ENCODE results near the gene DMGDH. TPM values are rescaled to one million over a fixed set of nuclear protein-coding genes. Genes with fewer than 3 reads are reported as not detected.

Gene DMGDH
- total RNA-seq, 6 experiments from 2014 or later = 55.7 to 128 (median 83.5) TPM

- intact Hi-C loops (cut with DNase I) = no loop called here
- H3K36me3 ChIP-seq = no peaks in the 10 kb centered on the region
- TF ChIP-seq CTCF (IDR thresholded peaks at IDR 0.05) = no peak
- TF ChIP-seq POLR2A (IDR thresholded peaks at IDR 0.05) = no peak
- no peak overlapping the region for H3K4me3 ChIP-seq
- no peak overlapping the region for H3K27ac ChIP-seq
- no peak for DNase-seq
- no peaks in the 10 kb centered on the region for H3K9me3 ChIP-seq
- H3K27me3 ChIP-seq = no peaks in the 10 kb centered on the region
- peaks cover 0 to 29% (median 10%) of the 10 kb centered on the region in 4 donors for H3K4me1 ChIP-seq
- WGBS (ENCODE audit: insufficient coverage, low coverage, low lambda C conversion rate, missing lambda C conversion rate) = 68% methylated on average over 2 of the region's 2 CpGs
- ATAC-seq = no peak
Observed at GRCh38 chr5:79105868-79106267, 36.4 kb upstream of the DMGDH start.

- Histone ChIP-seq H3K9me3 (no peaks in the 10 kb centered on the region), H3K36me3 (peaks cover 0 to 3% (median 0%) of the 10 kb centered on the region in 4 donors), H3K27me3 (no peaks in the 10 kb centered on the region), H3K27ac (peak overlapping the region in 2 of 3 donors; percentile 16 to 73), H3K4me3 (no peak overlapping the region), H3K4me1 (peaks cover 0 to 25% (median 10%) of the 10 kb centered on the region in 4 donors)
- TF ChIP-seq POLR2A (IDR thresholded peaks at IDR 0.05) (no peak), CTCF (IDR thresholded peaks at IDR 0.05) (no peak)
- ATAC-seq = peak; percentile 83 to 95 (median 94)
- intact Hi-C loops (cut with DNase I) = no loop called here
- peak in 1 of 3 donors; percentile 84 for DNase-seq
- 30% methylated on average over 3 of the region's 3 CpGs for WGBS (ENCODE audit: insufficient coverage, low coverage, low lambda C conversion rate, missing lambda C conversion rate)
Observed at GRCh38 chr5:79093762-79094161, 24.3 kb upstream of the DMGDH start.

- Histone ChIP-seq H3K36me3 (peaks cover 0 to 12% (median 4%) of the 10 kb centered on the region in 4 donors), H3K27me3 (no peaks in the 10 kb centered on the region), H3K4me3 (no peak overlapping the region), H3K4me1 (peaks cover 0 to 25% (median 10%) of the 10 kb centered on the region in 4 donors), H3K27ac (peak overlapping the region in 1 of 3 donors; percentile 73), H3K9me3 (no peaks in the 10 kb centered on the region)
- ATAC-seq = peak; percentile 59 to 83 (median 64)
- TF ChIP-seq CTCF (IDR thresholded peaks at IDR 0.05) (no peak), POLR2A (IDR thresholded peaks at IDR 0.05) (no peak)
- intact Hi-C loops (cut with DNase I) = no loop called here
- 41% methylated on average over 3 of the region's 3 CpGs for WGBS (ENCODE audit: insufficient coverage, low coverage, low lambda C conversion rate, missing lambda C conversion rate)
- DNase-seq = no peak
Observed at GRCh38 chr5:79091064-79091463, 21.6 kb upstream of the DMGDH start.

- no peak for ATAC-seq
- Histone ChIP-seq H3K36me3 (peaks cover 0 to 27% (median 6%) of the 10 kb centered on the region in 4 donors), H3K27ac (no peak overlapping the region), H3K27me3 (no peaks in the 10 kb centered on the region), H3K4me1 (peaks cover 0 to 19% (median 8%) of the 10 kb centered on the region in 4 donors), H3K4me3 (no peak overlapping the region), H3K9me3 (no peaks in the 10 kb centered on the region)
- DNase-seq = no peak
- TF ChIP-seq CTCF (IDR thresholded peaks at IDR 0.05) = no peak
- TF ChIP-seq POLR2A (IDR thresholded peaks at IDR 0.05) = no peak
- intact Hi-C loops (cut with DNase I) = no loop called here
- 74% methylated on average over 3 of the region's 4 CpGs for WGBS (ENCODE audit: insufficient coverage, low coverage, low lambda C conversion rate, missing lambda C conversion rate)
Observed at GRCh38 chr5:79088507-79088906, 19.0 kb upstream of the DMGDH start.

All from right lobe of liver (tissue), 6 donors.